ENCODE results near the gene CACNG6.
"Not testable (repeated sequence)": the region's sequence is repeated elsewhere in the genome, so short reads cannot be mapped to it uniquely, and the experiment has no call there.

CACNG6 gene, protein sequence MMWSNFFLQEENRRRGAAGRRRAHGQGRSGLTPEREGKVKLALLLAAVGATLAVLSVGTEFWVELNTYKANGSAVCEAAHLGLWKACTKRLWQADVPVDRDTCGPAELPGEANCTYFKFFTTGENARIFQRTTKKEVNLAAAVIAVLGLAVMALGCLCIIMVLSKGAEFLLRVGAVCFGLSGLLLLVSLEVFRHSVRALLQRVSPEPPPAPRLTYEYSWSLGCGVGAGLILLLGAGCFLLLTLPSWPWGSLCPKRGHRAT

DNA sequence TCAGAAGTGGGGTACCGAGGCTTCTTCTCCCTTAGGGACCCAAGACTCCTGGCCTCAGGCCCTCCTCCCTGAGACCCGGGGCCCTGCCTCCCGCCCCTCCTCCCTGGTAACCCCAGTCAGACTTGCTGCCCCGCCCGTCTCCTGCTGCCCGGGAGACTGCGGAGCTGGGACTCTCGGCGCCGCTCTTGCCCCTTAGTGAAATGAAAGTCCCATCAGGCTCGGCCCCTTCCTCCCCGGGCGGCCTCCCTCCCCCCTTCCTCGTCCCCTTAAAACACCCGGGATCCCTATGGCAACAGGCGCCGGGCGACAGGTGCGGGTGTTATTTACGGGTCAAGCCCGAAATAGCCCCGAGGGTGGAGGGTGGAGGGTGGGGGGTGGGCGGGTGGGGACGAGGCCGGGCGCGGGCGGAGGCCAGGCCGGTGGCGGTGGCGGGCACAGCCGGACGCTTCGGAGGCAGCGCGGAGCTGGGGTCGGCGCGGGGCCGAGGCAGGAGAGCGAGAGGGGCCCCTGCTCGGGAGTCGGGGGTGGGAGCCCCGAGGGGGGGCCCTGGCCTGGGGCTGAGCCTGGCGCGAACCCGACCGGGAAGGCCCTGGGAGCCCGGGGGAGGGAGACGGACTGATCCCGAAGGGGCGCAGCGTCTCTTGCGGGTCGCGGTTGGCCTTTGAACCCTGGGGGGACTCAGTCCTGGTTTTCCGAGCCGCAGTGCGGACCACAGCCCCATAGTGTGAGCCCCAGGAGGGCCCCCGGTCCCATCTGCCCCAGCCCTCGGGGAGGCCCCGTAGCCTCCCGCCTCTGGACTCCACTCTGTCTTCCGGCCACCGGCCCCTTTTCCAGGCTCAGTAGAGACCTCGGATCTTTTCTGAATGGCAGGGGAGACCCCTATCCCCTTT, at the start of gene CACNG6:
Gene CACNG6, plus strand, starts transcription at position 414 of the 890 bp plus-strand sequence. CDS start 1,241 bp downstream, outside the sequence.
- no peak for DNase-seq

DNA sequence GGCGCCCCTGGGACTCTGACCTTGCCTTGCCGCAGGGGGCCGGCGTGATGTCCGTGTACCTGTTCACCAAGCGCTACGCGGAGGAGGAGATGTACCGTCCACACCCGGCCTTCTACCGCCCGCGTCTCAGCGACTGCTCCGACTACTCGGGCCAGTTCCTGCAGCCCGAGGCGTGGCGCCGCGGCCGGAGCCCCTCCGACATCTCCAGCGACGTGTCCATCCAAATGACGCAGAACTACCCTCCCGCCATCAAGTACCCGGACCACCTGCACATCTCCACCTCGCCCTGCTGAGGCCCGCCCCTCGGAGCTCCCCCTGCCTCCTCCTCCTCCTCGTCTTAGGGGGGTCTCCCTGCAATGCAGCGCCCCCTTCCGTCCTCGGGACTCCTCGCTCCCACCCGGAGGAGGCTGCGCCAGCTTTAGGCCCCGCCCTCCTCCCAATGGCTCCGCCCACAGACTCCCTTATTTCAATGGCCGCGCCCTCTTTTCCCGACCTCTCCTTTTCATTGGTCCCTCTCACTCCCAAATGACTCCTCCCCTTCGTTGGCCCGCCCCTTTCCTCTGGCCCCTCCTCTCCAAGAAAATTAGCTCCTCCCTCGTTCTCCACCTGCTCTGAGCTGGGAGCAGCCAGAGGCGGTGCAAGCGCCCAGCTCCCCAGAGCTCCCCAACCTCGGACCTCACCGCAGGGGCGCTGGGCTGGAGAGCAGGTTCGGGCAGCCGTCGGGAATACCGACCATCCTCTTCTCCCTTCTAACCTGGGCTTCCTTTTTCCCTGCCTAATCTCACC, 49.2 kb upstream of the CACNG6 start:
- DNase-seq, result no peak

DNA sequence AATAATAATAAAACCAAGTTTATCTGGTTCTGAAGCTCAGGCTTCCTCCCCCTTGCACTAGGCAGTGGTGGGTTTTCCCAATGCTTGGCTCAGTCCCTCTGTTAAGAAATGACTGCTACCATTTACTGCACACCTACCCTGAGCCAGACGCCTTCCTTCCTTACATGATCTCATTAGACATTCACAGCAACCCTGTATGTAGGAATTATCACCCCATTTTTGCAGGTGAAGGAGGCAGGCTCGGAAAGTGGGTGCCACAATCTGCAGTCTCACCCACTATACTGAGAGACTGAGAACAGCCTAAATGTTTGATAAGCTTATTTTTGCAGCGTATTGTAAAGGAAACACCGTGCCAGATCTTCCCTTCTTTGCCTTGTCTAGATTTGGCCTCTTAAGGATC, 47.0 kb upstream of the CACNG6 start:
- no peak for DNase-seq

DNA sequence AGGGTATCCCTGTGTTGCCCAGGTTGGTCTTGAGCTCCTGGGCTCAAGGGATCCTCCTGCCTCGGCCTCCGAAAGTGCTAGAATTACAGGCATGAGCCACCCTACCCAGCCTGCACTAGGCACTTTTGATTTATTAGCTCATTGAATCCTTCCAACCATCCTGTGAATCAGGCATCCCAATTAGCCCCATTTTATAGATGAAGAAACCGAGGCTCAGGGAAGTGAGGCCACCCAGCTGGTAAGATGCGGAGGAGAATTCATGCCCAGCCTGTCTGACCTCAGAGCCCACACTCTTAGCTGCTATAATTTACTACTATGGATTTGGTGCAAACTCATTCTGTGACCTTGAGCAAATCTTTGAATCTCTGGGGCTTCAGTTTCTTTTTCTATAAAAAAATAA, 46.5 kb upstream of the CACNG6 start:
- DNase-seq, result no peak

DNA sequence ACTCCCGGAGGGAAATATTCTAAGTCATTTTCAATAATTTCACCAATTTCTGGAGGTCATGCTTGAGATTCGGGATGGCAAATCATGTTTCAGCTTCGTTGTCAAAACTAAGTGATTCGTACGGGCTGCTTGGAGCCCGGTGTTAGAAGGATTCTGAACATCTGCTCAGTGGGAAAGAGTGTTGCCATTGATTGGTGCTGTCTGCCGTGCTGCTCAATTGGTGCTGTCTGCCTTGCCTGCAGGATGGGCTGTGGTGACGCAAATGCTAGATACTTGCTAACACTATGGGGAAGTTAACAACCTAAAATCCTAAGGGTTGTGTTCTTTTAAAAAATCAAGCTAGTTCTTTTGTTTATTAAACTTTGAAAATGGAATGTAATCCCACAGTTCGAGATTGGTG, 46.0 kb upstream of the CACNG6 start:
- DNase-seq, result no peak

DNA sequence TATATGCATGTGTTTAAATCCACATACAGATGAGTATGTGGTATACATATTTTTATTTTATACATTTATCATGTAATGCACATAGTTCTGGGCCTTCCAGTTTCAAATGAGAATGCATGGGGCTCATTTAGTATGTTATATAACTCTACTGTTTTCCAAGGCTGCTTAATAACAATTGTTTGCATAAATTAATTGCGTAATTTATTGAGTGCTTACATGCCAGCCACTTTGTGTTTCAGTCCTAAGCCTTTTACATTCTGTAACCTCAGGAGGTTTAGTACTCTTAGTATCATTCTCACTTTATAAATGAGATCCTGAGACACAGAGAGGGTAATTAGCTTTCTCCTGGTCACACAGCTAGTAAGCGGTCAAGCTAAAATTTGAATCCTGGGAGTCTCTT, 45.4 kb upstream of the CACNG6 start:
- DNase-seq, result no peak

DNA sequence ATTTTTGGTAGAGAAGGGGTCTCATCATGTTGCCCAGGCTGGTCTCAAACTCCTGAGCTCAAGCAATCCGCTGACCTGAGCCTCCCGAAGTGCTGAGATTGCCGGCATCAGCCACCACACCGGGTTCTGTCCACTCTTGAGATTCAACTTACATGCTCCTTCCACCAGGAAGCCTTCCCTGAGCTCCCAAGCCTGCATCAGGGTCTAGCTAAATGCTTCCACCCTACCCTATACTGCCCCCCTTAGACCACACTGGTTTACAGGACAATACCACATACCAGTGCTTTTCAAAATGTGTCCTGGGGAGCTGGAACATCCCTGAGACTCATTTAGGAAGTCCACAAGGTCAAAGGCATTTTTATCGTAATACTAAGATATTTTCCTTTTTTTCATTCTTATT, 43.8 kb upstream of the CACNG6 start:
- DNase-seq, result no peak

DNA sequence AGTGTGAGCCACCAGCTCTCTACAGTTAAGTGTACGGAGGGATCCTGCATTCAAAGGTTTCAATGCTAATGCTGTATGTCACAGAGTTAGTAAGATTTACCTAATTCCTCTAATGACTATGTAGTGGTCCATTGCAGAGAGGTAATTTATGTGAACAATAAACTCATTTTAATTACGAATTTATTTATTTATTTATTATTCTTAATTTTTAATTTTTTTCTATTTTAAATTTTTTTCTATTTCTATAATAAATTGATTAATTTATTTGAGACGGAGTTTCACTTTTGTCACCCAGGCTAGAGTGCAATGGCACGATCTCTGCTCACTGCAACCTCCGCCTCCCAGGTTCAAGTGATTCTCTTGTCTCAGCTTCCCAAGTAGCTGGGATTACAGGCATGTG, 42.8 kb upstream of the CACNG6 start:
- not testable (repeated sequence) for DNase-seq

DNA sequence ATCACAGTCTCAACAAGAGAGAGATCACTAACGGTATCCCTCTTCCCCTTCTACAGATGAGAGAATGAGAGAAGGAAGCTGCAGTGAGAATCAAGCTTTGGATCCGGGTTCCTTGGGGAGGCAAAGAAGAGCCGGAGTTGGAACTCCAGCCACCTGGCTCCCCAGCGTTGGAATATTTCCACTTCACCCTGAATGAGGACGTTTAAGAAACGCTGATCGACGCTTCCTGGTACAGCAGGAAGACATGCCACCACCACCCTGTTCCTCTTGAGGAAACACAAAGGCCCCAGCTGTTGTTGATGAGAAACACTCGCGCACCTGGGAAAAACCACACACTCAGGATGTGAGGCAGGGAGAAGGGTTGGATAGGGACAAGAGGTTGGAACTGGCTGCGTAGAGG, 40.0 kb upstream of the CACNG6 start:
- DNase-seq, result no peak

DNA sequence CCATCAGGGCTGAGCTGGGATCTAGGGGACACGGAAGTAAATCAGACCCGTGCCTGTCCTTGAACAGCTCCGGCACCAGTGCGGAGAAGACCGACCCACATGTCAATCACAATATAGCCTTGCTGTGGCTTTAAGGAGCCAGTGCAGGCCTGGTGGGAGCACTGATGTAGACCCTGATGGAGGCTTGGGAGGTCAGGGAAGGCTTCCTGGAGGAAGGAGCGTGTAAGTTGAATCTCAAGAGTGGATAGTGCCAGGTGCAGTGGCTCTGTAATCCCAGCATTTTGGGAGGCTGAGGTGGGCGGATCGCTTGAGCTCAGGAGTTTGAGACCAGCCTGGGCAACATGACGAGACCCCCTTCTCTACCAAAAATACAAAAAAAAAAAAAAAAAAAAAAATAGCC, 39.5 kb upstream of the CACNG6 start:
- DNase-seq, result no peak

DNA sequence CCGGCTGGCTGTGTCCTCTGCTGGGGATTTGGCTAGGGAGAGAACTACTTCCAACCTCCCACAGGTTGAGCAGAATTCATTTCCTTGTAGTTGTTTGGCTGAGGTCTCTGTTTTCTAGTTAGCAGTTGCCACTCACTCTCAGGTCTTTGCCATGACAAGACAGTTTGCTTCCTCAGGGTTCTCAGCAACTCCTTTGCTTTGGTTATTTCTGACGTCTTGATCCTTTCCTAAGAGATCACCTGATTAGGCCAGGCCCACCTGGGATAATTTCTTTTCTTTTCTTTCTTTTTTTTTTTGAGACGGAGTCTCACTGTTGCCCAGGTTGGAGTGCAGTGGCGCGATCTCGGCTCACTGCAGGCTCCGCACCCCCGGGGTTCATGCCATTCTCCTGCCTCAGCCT, 38.1 kb upstream of the CACNG6 start:
- no peak for DNase-seq

DNA sequence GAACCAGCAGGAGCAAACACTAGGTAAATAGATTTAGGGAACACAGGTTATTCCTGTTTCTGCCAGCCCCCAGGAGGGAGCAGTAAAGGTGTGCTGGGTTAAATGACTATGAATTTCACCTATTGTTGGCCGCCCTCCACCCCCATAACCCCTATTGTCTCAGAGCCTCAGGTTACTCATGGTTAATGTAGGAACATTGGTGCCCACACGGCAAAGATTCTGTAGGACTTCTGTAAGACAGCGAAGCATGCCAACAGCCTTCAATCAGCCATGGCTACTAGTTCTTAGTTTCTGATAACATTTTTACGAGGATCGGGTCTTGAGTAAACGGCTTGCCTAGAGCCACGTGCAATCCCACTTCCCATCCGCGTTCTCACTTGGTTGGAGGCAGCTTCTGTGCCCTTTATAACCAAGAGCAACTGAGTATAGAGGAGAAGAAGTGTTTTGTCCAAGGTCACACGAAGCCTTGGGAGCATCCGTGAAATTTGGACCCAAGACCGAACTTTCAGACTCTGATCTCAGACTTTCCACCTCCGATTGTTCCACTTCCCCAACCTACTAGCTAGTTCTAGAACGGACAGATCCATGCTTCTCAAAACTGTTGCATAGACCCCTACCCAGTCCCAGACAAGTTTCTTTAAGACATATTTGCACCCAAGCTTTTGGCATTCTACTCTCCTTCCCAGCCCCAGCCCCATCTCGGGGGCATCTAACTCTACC, 33.8 kb upstream of the CACNG6 start:
- no peak for DNase-seq

DNA sequence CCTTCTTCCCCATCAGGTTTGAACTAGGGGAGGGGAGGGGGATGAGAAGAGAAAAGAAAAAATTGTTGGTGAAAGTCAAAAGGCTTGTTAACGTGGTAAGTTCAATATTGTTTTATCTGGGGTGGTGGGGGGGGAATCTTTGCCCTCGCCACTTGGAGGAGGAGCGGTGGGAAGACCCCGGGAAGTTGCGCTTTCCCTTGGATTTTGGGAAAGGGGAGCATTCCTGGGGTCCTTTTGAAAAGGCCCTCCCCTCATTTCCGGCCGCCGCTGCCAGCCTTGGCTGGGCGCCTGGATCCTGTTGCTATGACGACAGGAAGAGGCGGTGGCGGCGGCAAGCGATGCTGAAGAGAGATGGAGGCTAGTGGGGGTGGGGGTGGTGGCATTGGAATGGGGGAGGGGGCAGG, 33.3 kb upstream of the CACNG6 start:
- no peak for DNase-seq

DNA sequence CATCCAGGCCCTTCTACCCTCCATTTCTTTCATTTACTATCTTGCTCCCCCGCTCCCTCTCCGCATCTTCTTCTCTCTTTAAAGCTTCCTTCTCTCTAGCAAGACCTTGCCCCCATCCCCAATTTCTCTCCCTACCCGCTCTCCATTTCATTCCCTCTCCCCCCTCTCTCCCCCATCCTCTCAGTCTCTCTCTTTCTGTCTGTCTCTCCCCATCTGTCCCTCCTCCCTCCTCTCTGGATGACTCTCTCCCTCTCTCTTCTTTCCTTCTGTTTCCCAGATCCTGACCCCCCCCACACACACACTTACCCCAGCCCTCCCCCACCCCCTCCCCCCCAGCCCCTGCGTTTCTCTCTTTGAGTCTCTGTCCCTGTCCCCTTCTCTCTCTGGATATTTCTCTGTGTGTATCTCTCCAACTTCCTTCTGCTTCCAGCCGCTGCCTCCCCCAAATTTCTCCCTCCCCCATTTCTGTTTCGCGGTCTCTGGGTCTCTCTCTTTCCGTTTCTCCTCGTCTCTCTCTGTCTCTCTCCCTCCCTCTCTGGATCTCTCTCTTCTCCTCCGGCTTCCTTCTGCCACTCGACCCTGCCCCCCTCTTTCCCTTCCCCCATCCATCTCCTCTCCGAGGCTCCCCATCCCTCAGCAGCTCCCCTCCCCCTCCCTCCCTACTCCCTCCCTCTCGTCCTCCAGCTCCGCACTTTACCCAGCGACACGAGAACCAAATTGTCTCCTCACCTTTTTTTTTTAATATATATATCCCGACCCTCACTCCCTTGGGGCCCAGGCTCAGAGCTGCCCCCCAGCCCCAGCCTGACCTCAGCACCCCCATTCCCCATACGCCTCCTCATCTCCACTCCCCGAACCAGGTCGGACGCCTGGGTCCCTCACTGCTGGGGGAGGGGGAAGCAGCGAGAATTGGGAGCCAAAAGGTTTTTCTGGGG, 32.3 kb upstream of the CACNG6 start:
- DNase-seq, result no peak

DNA sequence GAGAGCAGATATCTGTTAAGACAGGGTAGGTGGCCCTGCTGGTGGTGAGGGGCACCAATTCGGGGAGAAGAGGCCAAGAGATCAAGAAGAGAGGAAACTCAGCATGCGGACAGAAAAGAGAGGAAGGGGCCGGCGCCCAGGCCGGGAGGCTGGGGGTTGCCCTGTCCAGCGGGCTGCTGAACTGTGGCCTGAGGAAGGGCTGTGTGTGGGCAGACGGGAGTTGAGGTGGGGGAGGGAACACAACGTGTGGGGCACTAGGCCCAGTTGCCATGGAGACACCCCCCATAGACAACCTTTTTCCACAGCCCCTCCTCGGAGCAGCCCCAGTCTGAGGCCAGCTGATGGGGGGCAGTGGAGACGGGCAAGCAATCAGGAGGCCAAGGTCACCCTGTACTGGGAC, 31.2 kb upstream of the CACNG6 start:
- DNase-seq, result no peak

DNA sequence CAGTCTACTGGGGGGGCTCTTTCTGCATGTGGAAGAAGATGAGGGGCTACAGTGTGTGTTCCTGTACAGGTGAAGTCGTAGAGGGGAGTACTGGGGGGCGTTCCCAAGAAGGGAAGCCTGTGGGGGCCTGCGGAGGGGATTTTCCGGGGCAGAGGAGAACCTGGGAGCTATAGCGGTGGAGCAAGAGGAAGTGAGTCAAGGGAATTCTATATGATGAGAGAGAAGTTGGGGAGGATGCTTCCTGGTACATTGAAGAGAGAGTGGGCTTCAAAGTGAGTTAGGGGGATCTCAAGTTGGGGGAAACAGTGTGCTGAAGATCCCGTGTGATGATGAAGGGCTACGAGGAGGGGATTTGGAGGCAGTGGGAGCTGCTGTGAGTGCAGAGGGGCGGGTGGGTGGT, 30.6 kb upstream of the CACNG6 start:
- DNase-seq, result no peak

DNA sequence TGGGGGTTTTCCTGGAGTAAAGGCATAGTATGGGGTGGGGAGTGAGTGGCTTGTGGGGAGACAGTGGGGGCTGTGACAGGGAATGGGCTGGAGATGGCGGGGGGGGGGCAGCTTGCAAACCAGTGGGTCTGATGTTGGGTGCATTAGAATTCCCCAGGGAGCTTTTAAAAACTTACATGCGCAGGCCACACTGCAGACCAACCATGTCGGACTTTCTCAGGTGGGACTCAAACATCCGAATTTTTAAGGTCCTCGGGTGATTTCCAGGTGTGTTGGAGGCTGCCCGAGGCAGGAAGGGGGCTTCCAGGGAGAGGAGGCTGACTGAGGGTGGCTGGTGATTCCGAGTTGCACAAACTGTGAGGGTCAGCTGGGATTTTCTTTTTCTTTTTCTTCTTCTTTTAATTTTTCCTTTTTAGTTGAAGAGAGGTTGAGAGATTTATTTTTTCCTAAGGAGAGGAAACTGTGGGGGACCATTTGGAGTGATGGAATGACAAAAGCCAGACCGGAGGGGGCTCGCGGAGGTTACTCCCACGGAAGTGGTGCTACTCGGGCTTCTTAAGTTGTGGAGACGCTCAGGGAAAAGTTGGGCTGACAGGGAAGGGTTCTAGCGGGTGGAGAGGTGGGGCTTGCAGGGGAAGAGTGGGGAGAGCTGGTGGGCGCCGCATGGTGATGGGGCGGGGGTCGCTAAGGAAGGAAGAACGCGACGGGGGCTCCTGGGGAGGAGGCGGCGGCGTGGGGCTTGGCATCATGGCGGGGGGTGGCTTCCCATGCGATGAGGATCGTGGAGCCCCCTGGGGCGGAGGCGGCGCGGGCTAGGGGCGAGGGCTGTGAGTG, 29.7 kb upstream of the CACNG6 start:
- DNase-seq, result no peak

DNA sequence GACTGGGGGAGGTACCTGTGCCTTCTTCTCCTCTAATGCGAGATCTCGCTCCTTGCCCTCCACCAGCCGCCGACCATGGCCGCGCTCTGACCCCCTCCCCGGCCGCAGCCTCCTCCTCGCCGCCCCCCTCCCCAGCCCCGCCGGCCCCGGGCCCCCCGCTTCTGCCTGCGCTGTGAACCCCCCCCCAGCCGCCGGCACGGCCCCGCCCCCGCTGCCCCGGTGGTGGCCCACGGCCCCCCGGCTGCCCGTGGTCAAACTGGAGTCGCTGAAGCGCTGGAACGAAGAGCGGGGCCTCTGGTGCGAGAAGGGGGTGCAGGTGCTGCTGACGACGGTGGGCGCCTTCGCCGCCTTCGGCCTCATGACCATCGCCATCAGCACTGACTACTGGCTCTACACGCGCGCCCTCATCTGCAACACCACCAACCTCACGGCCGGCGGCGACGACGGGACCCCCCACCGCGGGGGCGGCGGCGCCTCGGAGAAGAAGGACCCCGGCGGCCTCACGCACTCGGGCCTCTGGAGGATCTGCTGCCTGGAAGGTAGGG, 28.5 kb upstream of the CACNG6 start, which contains the start of gene CACNG8:
Gene CACNG8, plus strand, starts transcription at position 51 of the 545 bp plus-strand sequence.
- no peak for DNase-seq

DNA sequence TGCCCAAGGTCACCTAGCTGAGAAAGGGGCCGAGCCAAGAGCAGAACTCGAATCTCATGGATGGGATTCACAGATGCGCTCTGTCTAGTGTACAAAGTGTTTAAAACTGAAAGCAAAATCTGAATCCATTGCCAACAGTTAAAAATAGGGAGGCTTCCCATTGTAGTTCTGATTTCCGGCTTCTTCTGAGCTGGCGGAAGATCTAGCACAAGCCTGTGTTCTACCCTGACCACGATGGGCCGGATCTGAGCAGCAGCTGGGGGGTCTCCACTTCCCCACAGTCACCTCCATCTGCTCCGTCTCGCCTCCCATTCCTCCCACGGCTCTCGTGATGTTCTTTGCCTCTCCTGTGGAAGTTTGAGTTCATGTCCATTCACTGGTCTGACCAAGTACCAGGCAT, 26.3 kb upstream of the CACNG6 start:
- no peak for DNase-seq

DNA sequence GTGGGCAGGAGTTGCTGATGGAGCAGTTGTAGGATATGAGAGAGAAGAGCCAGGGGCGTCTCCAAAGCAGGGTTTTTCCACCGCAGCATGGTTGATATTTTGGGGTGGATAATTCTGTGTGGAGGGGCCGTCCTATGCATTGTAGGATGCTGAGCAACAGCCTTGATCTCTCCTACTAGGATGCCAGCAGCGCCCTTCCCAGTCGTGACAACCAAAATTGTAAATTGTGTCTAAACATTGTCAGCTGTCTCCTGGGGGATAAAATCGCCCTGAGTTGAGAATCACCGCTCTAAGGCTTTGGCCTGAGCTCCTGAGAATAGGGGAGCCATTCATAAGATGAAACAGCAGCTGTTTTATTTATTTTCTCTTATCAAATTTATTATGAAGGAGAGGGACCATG, 24.5 kb upstream of the CACNG6 start:
- DNase-seq, result no peak

Measured in DMS 273 treated with DMSO at 0.1 percent for 48 hours (cell line).